ENCODE data around the gene GGTLC1.
A peak's percentile ranks its signal among the peaks of the same experiment; 100 is the strongest.

The GGTLC1 gene

DNA sequence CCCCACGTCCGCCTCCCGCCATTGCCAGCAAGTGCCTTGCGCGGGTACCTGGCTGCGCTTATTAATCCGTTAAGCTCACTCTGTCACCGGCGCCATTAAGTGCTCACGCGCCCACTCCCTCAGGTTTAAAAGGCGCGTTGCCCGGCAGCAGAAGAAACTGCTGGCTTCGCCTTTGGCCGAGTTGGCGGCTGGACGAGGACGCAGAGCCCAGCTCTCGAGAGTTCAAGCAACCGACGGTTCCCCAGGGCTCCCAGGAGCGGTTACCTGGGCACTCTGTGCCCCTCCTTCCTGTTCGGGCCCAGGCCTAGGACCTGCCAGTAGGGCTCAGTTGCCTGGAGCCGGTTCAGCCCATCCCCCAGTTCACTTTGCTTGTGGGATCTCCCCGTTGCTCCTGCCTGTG is at the start of gene GGTLC1:
Gene GGTLC1, minus strand, starts transcription at position 219 of the 400 bp plus-strand sequence. CDS start 2,168 bp downstream, outside the sequence.
- no peaks in the 10 kb centered on the region for H3K36me3 Mint-ChIP-seq (ENCODE audit: low read depth)
- H3K4me1 Mint-ChIP-seq (ENCODE audit: low read depth) = no peaks in the 10 kb centered on the region
- no peaks in the 10 kb centered on the region for H3K27me3 Mint-ChIP-seq (ENCODE audit: low read depth)
- H3K27ac Mint-ChIP-seq = no peak within 1 kb of the TSS
- no peaks in the 10 kb centered on the region for H3K9me3 Mint-ChIP-seq
- no peak within 1 kb of the TSS for H3K4me3 Mint-ChIP-seq

DNA sequence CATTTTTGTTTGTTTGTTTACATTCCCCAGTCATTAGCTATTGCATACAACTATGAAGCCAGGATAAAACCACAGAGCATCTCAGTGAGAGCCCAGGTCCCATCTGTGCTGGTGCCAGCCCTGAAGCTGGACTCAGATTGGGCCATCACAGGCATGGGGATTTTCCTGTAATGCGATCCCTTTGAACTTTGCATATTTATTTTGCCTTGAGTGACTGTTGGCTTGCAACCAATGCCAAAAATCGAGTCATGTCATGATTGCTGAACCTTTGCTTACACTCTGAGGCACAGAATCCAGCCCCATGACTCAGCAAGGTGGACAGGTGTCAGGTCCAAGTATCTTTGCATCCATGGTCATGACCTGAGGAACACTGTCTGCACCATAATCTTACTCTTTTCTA is 46.2 kb upstream of the GGTLC1 start:
- Mint-ChIP-seq H3K27ac (peak overlapping the region; percentile 7), H3K4me3 (no peak overlapping the region), H3K4me1 (ENCODE audit: low read depth) (peaks cover 38% of the 10 kb centered on the region), H3K9me3 (peaks cover 14% of the 10 kb centered on the region), H3K36me3 (ENCODE audit: low read depth) (peaks cover 11% of the 10 kb centered on the region), H3K27me3 (ENCODE audit: low read depth) (no peaks in the 10 kb centered on the region)

DNA sequence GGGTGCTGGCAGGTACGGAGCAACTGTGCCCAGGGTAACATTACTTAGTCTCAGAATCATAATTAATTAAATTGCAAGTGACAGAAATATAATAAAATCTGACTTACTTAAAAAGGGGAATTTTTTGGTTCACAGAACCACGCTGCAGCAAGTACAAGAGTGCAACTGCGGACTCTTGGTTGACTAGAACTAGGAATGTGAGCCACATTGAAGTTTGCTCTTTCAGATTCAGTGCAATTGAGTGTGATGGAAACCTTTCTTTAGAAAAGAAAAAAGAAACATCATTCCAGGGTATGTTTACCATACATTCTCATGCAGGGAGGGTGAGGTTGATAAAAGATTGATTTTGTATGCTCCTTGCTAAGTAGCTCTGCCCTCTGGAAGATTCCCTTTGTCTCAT is 45.0 kb upstream of the GGTLC1 start:
- peaks cover 11% of the 10 kb centered on the region for H3K36me3 Mint-ChIP-seq (ENCODE audit: low read depth)
- H3K4me3 Mint-ChIP-seq = no peak overlapping the region
- H3K27me3 Mint-ChIP-seq (ENCODE audit: low read depth) = no peaks in the 10 kb centered on the region
- no peak overlapping the region for H3K27ac Mint-ChIP-seq
- H3K9me3 Mint-ChIP-seq = peaks cover 14% of the 10 kb centered on the region
- peaks cover 45% of the 10 kb centered on the region for H3K4me1 Mint-ChIP-seq (ENCODE audit: low read depth)

DNA sequence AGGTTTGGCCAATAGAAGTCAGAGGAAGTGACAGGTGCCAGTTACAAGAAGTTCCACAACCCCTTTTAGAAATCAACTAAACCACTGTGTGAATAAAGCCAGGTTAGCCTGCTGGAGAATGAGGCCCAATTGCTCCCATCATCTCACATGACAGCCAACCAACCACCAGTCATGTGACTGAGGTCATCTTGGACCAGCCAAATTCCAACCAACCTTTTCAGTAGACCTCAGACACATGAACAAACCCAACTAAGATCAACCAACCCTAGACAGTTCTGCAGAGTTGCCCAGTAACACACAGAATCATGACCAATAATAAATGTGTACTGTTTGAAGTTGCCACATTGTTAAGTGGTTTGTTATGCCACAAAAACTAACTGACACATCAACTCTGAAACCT is 44.6 kb upstream of the GGTLC1 start:
- peak overlapping the region; percentile 73 for H3K27ac Mint-ChIP-seq
- no peaks in the 10 kb centered on the region for H3K27me3 Mint-ChIP-seq (ENCODE audit: low read depth)
- peaks cover 11% of the 10 kb centered on the region for H3K36me3 Mint-ChIP-seq (ENCODE audit: low read depth)
- peaks cover 43% of the 10 kb centered on the region for H3K4me1 Mint-ChIP-seq (ENCODE audit: low read depth)
- no peak overlapping the region for H3K4me3 Mint-ChIP-seq
- H3K9me3 Mint-ChIP-seq = peaks cover 14% of the 10 kb centered on the region

DNA sequence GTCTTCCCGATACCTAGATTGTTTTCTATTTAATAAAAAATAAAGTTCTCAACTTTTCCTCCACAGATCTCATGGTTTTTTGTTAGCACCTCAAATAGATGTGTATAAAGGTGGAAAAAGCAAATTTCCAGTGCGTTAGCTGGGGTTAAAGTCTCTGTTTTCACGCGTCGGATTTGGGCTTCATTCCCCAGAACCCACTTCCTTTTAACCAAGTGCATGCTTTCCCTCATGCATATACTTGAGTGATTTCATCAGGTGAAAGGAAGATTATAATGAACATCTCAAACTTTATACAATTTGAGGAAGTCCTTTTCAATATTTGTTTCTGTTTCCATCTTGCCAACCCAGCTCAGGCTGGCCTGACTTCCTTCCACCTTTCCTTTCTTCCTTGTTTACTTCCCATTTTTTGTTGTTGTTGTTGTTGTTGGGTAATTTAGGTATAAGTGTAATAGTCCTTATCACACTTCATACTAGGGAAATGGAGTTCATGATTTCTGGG is 43.9 kb upstream of the GGTLC1 start:
- Mint-ChIP-seq H3K27ac (peak overlapping the region; percentile 73), H3K27me3 (ENCODE audit: low read depth) (no peaks in the 10 kb centered on the region), H3K4me3 (peak overlapping the region; percentile 8), H3K9me3 (peaks cover 14% of the 10 kb centered on the region), H3K4me1 (ENCODE audit: low read depth) (peaks cover 46% of the 10 kb centered on the region), H3K36me3 (ENCODE audit: low read depth) (peaks cover 11% of the 10 kb centered on the region)

DNA sequence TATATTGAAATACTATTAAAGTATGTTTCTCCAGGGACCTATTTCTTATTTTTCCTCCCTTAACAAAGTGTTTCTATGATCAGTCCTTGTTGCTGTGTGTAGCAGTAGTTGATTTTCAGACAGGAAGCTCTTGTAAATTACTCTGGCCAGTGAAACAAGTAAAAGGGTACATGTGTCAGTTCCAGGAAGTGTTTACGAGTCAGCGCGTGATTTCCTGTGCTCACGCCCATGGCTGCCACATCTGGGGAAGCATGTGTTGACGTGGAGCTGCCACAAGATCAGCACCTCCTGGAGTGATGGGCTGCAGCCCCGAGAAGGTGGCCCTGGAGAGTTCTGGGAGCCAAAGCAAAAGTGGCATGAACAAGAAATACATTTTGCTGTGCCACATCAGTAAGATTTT is 38.6 kb upstream of the GGTLC1 start:
- Mint-ChIP-seq H3K27me3 (ENCODE audit: low read depth) (no peaks in the 10 kb centered on the region), H3K4me1 (ENCODE audit: low read depth) (peaks cover 53% of the 10 kb centered on the region), H3K27ac (peak overlapping the region; percentile 91), H3K9me3 (peaks cover 10% of the 10 kb centered on the region), H3K4me3 (peak overlapping the region; percentile 50), H3K36me3 (ENCODE audit: low read depth) (peaks cover 12% of the 10 kb centered on the region)

DNA sequence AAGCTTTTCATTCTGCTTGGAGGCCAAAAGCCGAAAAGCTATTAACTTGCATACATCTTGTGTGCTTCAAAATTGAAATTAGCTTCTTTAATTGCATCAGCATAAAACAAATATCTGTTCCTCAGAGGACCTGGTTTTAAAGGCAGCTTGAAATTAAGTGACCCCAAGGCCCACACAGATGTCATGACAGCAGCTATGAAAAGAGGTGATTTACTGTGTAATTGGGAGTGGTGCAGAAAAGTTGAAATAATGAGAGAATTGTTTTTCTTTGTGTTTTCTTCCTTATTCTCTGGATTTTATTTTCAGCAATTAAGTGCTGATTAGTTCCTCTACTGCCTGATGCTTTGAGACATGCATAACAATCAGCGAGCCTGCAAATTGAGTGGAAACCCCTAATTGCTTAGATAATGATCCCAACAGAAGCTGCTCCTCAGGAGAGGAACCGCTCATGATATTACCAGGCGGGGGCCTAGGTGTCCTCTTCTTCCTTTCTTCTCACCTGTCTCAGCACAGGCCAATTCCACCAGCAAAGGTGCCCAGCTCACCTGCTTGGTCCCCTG is 34.1 kb upstream of the GGTLC1 start:
- H3K9me3 Mint-ChIP-seq = no peaks in the 10 kb centered on the region
- H3K27me3 Mint-ChIP-seq (ENCODE audit: low read depth) = peaks cover 3% of the 10 kb centered on the region
- peaks cover 5% of the 10 kb centered on the region for H3K36me3 Mint-ChIP-seq (ENCODE audit: low read depth)
- H3K27ac Mint-ChIP-seq = no peak overlapping the region
- H3K4me1 Mint-ChIP-seq (ENCODE audit: low read depth) = peaks cover 25% of the 10 kb centered on the region
- no peak overlapping the region for H3K4me3 Mint-ChIP-seq

DNA sequence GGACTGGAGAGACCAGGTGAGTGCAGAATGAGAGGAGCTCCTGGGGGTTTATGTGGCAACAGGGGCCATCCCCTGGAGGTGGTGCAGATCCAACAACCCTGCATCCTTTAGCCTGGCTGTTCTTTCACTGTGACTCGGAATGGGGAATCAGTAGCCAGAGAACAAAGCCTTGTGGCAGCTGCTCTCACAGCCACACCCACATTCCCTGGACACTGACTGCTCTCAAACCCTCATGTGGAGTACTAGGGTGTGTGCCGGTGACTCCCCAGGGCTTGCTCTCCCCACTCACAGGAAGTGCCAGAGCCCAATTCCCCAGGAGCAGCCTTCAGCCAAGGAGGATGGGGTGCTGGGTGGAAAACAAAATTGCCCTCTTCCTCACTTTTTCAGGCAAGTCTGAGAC is 30.2 kb upstream of the GGTLC1 start:
- Mint-ChIP-seq H3K9me3 (no peaks in the 10 kb centered on the region), H3K27ac (no peak overlapping the region), H3K4me3 (no peak overlapping the region), H3K4me1 (ENCODE audit: low read depth) (peaks cover 8% of the 10 kb centered on the region), H3K36me3 (ENCODE audit: low read depth) (peaks cover 2% of the 10 kb centered on the region), H3K27me3 (ENCODE audit: low read depth) (peaks cover 21% of the 10 kb centered on the region)

DNA sequence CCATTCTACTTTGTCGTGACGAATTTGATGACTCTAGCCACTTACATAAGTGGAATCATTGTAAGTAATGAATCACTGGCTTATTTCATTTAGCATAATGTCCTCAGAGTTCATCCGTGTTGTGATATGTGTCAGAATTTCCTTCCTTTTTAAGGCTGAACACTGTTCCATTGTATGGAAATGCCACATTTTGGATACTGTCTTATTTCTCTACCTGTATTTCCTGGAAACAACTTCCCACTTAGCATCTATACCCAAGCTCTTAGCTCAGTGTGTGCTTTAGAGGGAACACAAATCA is 28.8 kb upstream of the GGTLC1 start:
- no peak overlapping the region for H3K4me3 Mint-ChIP-seq
- peaks cover 6% of the 10 kb centered on the region for H3K4me1 Mint-ChIP-seq (ENCODE audit: low read depth)
- peaks cover 27% of the 10 kb centered on the region for H3K27me3 Mint-ChIP-seq (ENCODE audit: low read depth)
- no peaks in the 10 kb centered on the region for H3K9me3 Mint-ChIP-seq
- no peaks in the 10 kb centered on the region for H3K36me3 Mint-ChIP-seq (ENCODE audit: low read depth)
- H3K27ac Mint-ChIP-seq = peak overlapping the region; percentile 46

DNA sequence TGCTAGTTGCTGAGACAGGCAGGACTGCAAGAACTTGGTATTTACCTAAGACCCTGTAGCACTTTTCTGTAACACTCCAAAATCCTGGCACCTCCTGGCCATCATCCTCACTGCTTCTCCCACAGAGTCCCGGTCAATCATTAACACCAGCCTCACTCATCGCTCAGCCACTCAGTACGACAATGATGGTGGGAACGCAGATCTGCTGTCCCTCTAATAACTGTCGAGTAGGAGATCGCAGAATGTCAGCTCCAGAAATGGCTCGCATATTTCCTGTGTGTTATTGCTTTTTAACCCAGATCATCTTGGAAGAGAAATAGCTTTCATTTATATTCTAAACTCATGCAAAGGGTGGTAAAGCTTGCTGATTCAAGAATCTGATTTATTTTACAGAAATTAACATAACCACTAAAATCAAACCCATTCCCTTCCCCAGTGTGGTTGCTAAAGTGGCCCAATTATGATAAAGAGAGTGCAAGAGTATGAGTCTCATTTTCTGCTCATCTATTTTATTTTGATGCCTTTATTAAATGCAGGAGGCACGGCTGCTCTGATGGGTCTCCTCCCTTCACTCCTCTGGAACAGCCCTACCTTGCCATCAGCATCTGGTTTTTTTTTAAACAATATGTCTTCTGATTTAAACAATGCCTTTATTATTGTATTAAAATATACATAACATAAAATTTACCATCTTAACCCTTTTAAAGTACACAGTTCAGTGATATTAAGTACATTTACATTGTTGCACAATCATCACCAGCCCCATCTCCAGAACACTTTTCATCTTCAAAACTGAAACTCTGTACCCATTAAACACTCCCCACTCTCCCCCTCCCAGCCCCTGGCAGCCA is 28.3 kb upstream of the GGTLC1 start:
- Mint-ChIP-seq H3K9me3 (no peaks in the 10 kb centered on the region), H3K4me1 (ENCODE audit: low read depth) (peaks cover 6% of the 10 kb centered on the region), H3K27ac (peak overlapping the region; percentile 46), H3K4me3 (no peak overlapping the region), H3K36me3 (ENCODE audit: low read depth) (no peaks in the 10 kb centered on the region), H3K27me3 (ENCODE audit: low read depth) (peaks cover 27% of the 10 kb centered on the region)

DNA sequence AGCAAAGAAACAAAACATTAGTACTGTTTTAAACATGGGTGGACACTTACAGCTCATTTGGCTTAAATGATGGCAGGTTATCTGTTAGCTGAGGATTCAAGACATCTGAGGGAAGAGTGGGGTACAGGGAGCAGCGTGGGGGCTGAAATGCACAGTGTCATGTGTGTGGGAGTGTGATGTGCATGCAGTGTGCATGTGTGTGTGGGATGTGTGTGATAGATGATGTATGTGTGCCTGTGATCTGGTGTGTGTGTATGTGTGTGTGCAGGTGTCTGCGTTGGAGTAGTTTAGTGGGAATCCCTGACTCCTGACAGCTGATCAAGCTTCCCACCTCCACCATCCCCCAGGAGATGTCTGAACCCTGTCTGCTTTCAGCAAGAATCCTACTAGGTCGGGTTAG is 25.4 kb upstream of the GGTLC1 start:
- H3K9me3 Mint-ChIP-seq = no peaks in the 10 kb centered on the region
- H3K27ac Mint-ChIP-seq = no peak overlapping the region
- no peak overlapping the region for H3K4me3 Mint-ChIP-seq
- H3K27me3 Mint-ChIP-seq (ENCODE audit: low read depth) = peaks cover 27% of the 10 kb centered on the region
- H3K36me3 Mint-ChIP-seq (ENCODE audit: low read depth) = no peaks in the 10 kb centered on the region
- peaks cover 6% of the 10 kb centered on the region for H3K4me1 Mint-ChIP-seq (ENCODE audit: low read depth)

DNA sequence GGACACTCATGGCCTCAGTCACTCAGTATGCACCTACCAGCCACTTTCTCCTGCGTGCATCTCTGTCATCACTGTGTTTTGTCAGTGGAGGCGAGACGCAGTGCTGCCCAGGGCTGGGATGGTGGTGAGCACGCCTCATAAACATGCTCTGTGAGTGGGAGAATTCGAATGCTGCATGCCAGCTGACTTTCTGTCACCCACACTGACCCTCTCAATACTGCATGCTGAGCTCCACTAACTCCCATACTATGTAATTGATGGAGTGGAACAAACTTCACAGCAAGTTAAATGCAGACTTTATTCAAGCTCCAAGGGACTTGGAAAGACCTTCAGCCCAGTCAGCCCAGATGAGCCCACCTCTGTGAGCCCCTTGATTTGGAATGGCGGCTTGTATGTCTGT is 22.7 kb upstream of the GGTLC1 start:
- Mint-ChIP-seq H3K27me3 (ENCODE audit: low read depth) (peaks cover 13% of the 10 kb centered on the region), H3K9me3 (no peaks in the 10 kb centered on the region), H3K36me3 (ENCODE audit: low read depth) (no peaks in the 10 kb centered on the region), H3K4me1 (ENCODE audit: low read depth) (no peaks in the 10 kb centered on the region), H3K27ac (no peak overlapping the region), H3K4me3 (no peak overlapping the region)

DNA sequence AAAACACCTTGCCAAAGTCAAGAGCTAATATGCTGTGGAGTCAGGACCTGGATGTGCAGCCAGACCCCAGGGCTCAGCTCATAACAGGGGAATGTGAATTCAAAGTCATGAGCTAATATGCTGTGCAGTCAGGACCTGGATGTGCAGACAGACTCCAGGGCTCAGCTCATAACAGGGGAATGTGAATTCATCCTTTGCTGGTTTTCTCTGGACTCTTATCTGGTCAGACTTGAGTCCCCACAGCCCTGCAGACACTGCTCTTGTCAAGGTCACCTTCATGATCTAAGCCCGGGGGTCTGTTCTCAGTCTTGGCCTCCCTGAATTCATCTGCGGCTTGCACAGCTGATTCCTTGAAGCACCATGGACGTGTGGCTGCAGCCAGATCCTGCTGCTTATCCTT is 19.2 kb upstream of the GGTLC1 start:
- peaks cover 2% of the 10 kb centered on the region for H3K27me3 Mint-ChIP-seq (ENCODE audit: low read depth)
- H3K4me3 Mint-ChIP-seq = no peak overlapping the region
- no peaks in the 10 kb centered on the region for H3K9me3 Mint-ChIP-seq
- no peak overlapping the region for H3K27ac Mint-ChIP-seq
- no peaks in the 10 kb centered on the region for H3K4me1 Mint-ChIP-seq (ENCODE audit: low read depth)
- no peaks in the 10 kb centered on the region for H3K36me3 Mint-ChIP-seq (ENCODE audit: low read depth)

DNA sequence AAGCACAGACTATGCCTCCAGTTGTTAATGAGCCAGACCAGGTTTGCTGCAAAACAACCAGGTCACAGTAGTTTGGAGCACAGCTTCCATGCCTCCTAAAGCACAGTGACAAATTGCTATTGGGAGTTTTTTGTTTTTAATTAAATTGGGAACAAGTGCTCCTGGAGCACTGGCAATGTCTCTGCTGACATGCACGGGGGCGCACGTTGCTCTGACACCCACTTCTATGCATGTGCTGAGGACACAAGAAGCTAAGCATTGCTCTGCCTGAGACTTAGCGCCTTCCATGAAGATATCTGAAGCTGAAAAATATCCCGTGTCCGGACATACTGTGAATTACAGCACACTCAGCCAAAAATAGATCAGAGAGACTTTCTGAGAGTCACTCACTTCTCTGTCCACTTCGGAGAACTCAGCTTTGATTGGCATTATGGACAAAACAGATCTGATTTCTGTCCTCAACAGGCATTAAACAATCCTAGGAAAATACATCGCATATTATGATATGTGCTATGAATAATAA is 18.6 kb upstream of the GGTLC1 start:
- no peaks in the 10 kb centered on the region for H3K36me3 Mint-ChIP-seq (ENCODE audit: low read depth)

DNA sequence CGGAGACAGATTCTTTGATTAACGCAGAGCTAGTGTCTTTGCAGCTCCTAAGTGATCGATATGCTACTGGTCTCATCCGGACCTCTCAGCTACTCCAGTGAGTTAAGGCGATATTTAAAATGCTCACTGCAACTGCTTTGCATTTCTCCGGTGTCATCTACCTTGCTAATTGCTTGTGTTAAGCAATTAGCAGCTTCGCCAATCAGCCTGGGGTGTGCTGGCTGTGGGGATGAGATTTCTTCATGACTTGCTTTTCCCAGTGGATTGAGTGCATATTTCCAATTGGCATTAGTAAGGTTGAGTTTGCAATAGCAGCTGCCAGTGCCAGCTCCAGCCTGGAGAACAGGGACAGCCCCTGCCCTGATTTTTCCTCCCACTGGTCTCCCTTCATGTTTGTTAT is 18.0 kb upstream of the GGTLC1 start:
- H3K9me3 Mint-ChIP-seq = no peaks in the 10 kb centered on the region
- H3K36me3 Mint-ChIP-seq (ENCODE audit: low read depth) = no peaks in the 10 kb centered on the region
- H3K27ac Mint-ChIP-seq = no peak overlapping the region
- no peaks in the 10 kb centered on the region for H3K4me1 Mint-ChIP-seq (ENCODE audit: low read depth)
- H3K4me3 Mint-ChIP-seq = no peak overlapping the region
- H3K27me3 Mint-ChIP-seq (ENCODE audit: low read depth) = peaks cover 5% of the 10 kb centered on the region

More for the DNA sequence above, 18.6 kb upstream of the GGTLC1 start:
- Mint-ChIP-seq H3K4me1 (ENCODE audit: low read depth) (no peaks in the 10 kb centered on the region), H3K9me3 (no peaks in the 10 kb centered on the region), H3K27ac (no peak overlapping the region), H3K27me3 (ENCODE audit: low read depth) (no peaks in the 10 kb centered on the region), H3K4me3 (no peak overlapping the region)

All from T-helper 1 cell treated with Interleukin-12 subunit alpha and Interleukin-12 subunit beta and Interleukin-4 antibody, amounts not matched to agents 30 μg/mL and 1 μg/mL, for 36 hours (primary cell).